Keratinocyte (primary cell): ENCODE results near the gene MAP2K2.

Experiments used
- CTCF ChIP-seq, 3 experiments: IDR thresholded peaks in 1 of 3; conservative IDR thresholded peaks in 1 of 3; optimal IDR thresholded peaks in 1 of 3; 2 replicates in 2 of 3; 3 replicates in 1 of 3; pipeline versions ENCODE3 to v1.5.1; 2011; ENCODE audit warnings: low read length in 3 of 3, mild to moderate bottlenecking in 3 of 3, moderate library complexity in 2 of 3, control low read depth in 1 of 3, inconsistent platforms in 1 of 3; ENCODE audit not compliant: insufficient read depth in 2 of 3; ENCODE audit errors: extremely low read depth in 1 of 3
- EZH2 ChIP-seq: IDR thresholded peaks from one replicate; pipeline ENCODE4 v1.6.1; 2012; ENCODE audit warnings: inconsistent platforms, mild to moderate bottlenecking, low read length, moderate library complexity

GRCh38 chr19:4087787-4088679 lies 35.9 kb downstream of the MAP2K2 start:
- TF ChIP-seq CTCF (optimal IDR thresholded peaks at IDR 0.05 in 1 of 3, IDR thresholded peaks at IDR 0.05 in 1 of 3, conservative IDR thresholded peaks at IDR 0.05 in 1 of 3; ENCODE audit: extremely low read depth in 1 of 3, insufficient read depth in 2 of 3, low read length in 3 of 3) (no peak), EZH2 (no peak)
